Brain microvascular endothelial cell (primary cell): Measurements from ENCODE around the gene WWOX.
A peak's percentile ranks its signal among the peaks of the same experiment; 100 is the strongest.

Experiments
- DNase-seq: peaks from one replicate; pipeline ENCODE4 v3.0.0-alpha.2; 2020
- H3K27ac ChIP-seq: fragments of 250-450 bp; sonication (Bioruptor Pico); 2 replicates; pipeline ENCODE4 v1.5.1; 2020; ENCODE audit warnings: mild to moderate bottlenecking, moderate library complexity
- H3K27me3 ChIP-seq: fragments of 250-450 bp; sonication (Bioruptor Pico); replicated peaks from 2 replicates; pipeline ENCODE4 v1.5.1; 2020; ENCODE audit warnings: mild to moderate bottlenecking
- H3K36me3 ChIP-seq: fragments of 250-450 bp; sonication (Bioruptor Pico); replicated peaks from 2 replicates; pipeline ENCODE4 v1.5.1; 2020; ENCODE audit warnings: mild to moderate bottlenecking
- H3K4me3 ChIP-seq: 2 replicates; pipeline ENCODE4 v1.5.1; 2011; ENCODE audit warnings: low read depth, mild to moderate bottlenecking, control low read depth, low read length, moderate library complexity
- in situ Hi-C: cut with HindIII; loops from 2 replicates; pipeline ENCODE4 v1.10.0; 2017; ENCODE audit warnings: low sequenced_read_pairs, low pct_ligation_motif_present
- TF ChIP-seq, protein P1 (sequence below): IDR thresholded peaks from 2 replicates; pipeline ENCODE4 v1.5.1; 2011; ENCODE audit warnings: low read depth, mild to moderate bottlenecking, moderate library complexity, low read length, control low read depth, inconsistent platforms; ENCODE audit errors: missing control alignments

WWOX gene

DNA sequence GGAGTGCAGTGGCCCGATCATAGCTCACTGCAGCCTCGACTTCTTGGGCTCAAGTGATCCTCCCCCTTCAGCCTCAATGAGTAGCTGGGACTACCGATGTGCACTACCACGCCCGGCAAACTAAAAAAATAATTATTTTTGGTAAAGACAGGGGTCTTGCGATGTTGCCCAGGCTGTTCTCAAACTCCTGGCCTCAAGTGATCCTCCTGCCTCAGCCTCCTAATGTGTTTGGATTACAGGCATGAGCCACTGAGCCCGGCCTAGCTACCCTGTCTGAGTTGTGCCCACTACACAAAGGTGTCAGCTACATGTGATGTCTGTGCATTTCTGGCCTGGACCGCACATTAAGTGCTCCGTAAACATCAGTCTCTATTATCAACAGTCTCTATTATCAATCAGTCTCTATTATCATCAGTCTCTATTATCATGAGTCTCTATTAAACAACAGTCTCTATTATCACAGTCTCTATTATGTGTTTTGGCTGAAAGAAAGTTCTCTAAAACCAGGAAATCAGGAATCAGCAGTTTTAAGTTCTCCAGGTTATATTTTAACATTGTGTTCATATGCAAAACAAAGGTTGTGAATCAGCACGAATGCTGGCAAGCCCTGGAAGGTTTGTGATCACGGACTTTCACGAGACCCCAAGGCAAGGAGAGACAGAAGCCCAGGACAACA is 721 bp upstream of the WWOX start:
- H3K4me3 ChIP-seq: peak overlapping the region; percentile 97
- no peak for DNase-seq
- in situ Hi-C loops: no loop called here

DNA sequence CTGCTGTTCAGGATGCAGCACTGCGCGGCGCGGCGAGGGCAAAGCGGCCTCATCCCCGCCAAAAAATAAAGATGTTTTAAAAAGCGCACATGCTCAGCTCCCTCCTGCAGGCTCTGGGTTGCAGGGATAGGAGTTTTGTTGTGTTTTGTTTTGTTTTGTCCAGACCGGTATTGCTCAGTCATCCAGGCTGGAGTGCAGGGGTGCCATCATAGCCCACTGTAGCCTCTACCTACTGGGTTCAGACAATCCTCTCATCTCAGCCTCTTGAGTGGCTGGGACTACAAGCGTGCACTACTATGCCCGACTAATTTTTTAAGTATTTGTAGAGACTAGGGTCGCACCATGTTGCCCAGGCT is 636 bp downstream of the WWOX start:
- Histone ChIP-seq H3K36me3 (no peaks in the 10 kb centered on the region), H3K27me3 (no peaks in the 10 kb centered on the region), H3K4me3 (peak overlapping the region; percentile 97), H3K27ac (no peak overlapping the region)
- DNase-seq: peak; percentile 11
- TF ChIP-seq, protein P1, sequence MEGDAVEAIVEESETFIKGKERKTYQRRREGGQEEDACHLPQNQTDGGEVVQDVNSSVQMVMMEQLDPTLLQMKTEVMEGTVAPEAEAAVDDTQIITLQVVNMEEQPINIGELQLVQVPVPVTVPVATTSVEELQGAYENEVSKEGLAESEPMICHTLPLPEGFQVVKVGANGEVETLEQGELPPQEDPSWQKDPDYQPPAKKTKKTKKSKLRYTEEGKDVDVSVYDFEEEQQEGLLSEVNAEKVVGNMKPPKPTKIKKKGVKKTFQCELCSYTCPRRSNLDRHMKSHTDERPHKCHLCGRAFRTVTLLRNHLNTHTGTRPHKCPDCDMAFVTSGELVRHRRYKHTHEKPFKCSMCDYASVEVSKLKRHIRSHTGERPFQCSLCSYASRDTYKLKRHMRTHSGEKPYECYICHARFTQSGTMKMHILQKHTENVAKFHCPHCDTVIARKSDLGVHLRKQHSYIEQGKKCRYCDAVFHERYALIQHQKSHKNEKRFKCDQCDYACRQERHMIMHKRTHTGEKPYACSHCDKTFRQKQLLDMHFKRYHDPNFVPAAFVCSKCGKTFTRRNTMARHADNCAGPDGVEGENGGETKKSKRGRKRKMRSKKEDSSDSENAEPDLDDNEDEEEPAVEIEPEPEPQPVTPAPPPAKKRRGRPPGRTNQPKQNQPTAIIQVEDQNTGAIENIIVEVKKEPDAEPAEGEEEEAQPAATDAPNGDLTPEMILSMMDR: peak; percentile 92
- in situ Hi-C loops: no loop called here

More for the DNA sequence above, 721 bp upstream of the WWOX start:
- Histone ChIP-seq H3K27ac (peak overlapping the region; percentile 21), H3K27me3 (no peaks in the 10 kb centered on the region), H3K36me3 (no peaks in the 10 kb centered on the region)
- TF ChIP-seq, protein P1: no peak

DNA sequence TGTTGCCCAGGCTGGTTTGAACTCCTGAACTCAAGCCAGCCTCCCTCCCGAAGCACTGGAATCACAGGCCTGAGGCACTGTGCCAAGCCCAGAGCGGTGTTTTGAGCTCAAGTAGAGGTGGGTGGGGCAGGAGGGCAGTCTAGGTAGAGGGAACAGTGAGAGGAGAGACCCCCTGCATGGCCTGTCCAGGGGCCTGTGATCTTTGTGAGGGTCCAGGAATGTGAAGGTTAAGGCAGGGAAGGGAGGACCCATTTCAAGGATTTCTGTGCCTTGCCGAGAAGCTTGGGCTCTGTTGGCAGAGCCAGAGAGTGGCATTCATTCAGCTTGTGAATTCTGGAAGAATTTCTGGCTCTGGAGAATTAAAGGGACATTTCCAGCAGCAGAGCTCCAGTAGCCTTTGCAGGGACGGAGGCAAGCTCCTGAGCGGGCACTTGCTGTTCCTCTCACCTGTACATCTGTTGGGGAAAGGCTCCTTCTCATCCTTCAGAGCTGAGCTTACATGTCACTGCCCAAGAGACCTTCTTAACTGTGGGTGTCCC is 2.7 kb downstream of the WWOX start:
- in situ Hi-C loops: no loop called here
- Histone ChIP-seq H3K36me3 (no peaks in the 10 kb centered on the region), H3K27ac (no peak overlapping the region), H3K27me3 (no peaks in the 10 kb centered on the region), H3K4me3 (no peak overlapping the region)
- DNase-seq: no peak
- TF ChIP-seq, protein P1: no peak

DNA sequence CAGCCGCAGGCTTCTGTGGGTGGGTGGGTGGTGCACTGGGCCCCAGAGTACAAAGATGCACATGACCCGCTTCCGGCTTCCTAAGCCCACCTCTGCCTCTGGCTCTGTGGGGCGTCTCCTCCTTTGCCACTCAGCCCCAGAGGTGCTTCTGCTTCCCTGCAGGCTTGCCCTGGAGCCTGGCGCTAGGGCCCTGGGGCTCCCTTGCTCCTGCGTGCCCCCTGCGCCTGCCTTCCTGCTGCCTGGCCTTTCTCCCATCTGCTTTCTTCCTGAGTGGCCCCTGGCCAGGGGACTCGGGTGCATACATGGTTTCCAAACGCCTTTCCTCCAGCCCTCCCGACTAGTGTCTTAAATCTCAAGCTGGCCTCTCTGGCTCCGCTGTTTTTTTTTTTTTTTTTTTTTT is 3.4 kb downstream of the WWOX start:
- DNase-seq: no peak
- in situ Hi-C loops: no loop called here
- Histone ChIP-seq H3K36me3 (no peaks in the 10 kb centered on the region), H3K4me3 (no peak overlapping the region), H3K27me3 (no peaks in the 10 kb centered on the region), H3K27ac (no peak overlapping the region)
- TF ChIP-seq, protein P1: no peak

DNA sequence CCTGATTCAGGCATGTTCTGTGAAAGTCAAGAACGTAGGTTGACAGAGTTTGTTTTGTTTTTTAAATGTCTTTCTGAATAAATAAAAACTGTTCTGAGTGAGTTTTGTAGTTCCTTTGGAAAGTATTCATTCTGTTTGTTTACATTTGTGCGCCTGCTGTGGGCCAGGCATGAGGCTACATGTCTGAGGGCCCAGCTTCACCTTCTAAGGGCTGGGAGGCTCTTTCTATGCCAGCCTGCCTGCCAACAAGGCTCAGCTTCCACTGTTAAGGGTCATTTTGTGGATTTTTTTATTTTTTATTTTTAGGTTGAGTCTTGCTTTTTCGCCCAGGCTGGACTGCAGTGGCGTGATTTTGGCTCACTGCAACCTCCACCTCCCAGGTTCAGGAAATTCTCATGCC is 6.1 kb downstream of the WWOX start:
- no peak for DNase-seq
- H3K27me3 ChIP-seq: no peaks in the 10 kb centered on the region
- no peaks in the 10 kb centered on the region for H3K36me3 ChIP-seq
- in situ Hi-C loops: no loop called here
- H3K27ac ChIP-seq: no peak overlapping the region
- H3K4me3 ChIP-seq: no peak overlapping the region
- TF ChIP-seq, protein P1: no peak

DNA sequence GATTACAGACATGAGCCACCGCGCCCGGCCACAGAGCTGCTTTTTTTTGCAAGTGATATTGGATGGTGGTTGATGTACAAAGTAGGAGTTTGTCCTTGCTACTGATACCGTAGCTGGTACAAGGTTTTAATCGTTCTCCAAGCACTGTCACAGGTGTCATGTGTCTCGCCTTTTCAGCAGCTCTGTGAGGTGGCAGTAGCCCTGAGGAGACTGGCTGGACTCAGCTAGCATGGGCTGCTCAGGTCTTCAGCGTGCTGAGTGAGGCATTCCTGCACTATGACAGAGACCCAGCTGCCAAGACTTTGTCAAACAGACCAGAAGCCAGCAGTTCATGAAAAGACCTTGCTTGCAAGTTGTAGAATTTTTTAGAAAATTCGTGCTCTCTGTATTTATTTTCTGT is 7.2 kb downstream of the WWOX start:
- TF ChIP-seq, protein P1: no peak
- in situ Hi-C loops: no loop called here
- no peak for DNase-seq
- Histone ChIP-seq H3K27me3 (no peaks in the 10 kb centered on the region), H3K4me3 (no peak overlapping the region), H3K27ac (no peak overlapping the region), H3K36me3 (no peaks in the 10 kb centered on the region)
